Frontal cortex (tissue), 4 donors: ENCODE data around the gene LEPROT. TPM values are rescaled to one million over a fixed set of nuclear protein-coding genes. Genes with fewer than 3 reads are reported as not detected.

ENCODE experiments used
- DNase-seq, 2 donors: peaks; one replicate each; pipeline ENCODE4 v3.0.0; 2012; ENCODE audit warnings: low spot score in 2 of 2
- FAIRE-seq: peaks from 2 replicates; lab custom pipeline; 2012; peaks lifted over from hg19 to GRCh38; lab: Jason Lieb, UNC
- small RNA-seq: library from RNA; depleted of rRNA; stranded (forward); fragments of <200 nt; gene quantifications from one replicate; pipeline ENCODE3, GENCODE V24; 2014
- total RNA-seq: library from RNA; depleted of rRNA; stranded (reverse); fragments of >200 nt; gene quantifications from one replicate; pipeline ENCODE4 v1.2.3, GENCODE V29; 2014
- donor health status: control.
- donor health status: control.
- donor health status: control.

LEPROT gene
- total RNA-seq, 1 donor from 2014 or later: 13.5 TPM

- DNase-seq (no peak), FAIRE-seq (no peak)
Measured at GRCh38 chr1:65469889-65470340, 49.4 kb downstream of the LEPROT start.

- FAIRE-seq (no peak), DNase-seq (no peak)
Measured at GRCh38 chr1:65470766-65471165, 50.3 kb downstream of the LEPROT start.

- FAIRE-seq (no peak), DNase-seq (no peak)
Measured at GRCh38 chr1:65471213-65471833, 50.9 kb downstream of the LEPROT start.

DNA sequence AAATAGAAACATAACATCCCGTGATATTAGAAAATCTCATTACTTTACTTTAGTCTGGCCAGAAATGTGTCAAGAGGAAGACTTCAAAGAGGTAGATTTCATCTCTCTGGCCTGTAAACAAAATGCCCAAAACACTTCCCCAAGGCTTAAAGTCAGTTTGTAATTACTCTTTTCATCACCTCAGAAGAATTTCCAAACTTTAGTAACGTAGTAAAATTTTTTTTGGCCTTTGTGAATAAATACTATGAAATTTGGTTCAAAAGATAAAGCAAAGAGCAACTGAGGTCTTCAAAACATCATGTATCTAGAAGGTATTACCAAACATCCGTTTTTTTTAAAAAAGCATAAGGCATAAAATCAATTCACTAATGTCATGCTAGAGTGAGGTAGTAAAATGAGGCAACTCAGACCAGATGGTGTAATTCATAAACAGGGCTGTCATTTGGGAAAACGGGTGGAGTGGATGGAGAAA lies 51.4 kb downstream of the LEPROT start:
- FAIRE-seq: no peak
- DNase-seq: no peak

DNA sequence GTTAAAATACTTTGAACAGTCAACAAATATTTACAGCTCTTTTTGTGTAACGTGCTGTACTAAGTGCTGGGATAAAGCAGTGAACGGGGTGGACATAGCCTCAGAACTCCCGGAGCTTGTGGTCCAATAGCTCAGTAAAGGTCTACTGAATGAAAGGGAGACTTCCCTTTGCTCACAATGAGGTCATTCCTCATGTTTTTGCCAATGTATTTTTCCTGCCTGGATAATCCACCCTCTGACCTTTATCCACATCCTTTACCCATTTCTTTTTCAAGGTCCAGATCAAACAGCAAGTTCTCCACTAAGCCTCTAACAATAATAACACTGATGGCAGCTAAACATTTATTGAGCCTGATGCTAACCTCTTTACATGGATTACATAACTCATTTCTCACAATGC lies 55.9 kb downstream of the LEPROT start:
- FAIRE-seq: no peak

DNA sequence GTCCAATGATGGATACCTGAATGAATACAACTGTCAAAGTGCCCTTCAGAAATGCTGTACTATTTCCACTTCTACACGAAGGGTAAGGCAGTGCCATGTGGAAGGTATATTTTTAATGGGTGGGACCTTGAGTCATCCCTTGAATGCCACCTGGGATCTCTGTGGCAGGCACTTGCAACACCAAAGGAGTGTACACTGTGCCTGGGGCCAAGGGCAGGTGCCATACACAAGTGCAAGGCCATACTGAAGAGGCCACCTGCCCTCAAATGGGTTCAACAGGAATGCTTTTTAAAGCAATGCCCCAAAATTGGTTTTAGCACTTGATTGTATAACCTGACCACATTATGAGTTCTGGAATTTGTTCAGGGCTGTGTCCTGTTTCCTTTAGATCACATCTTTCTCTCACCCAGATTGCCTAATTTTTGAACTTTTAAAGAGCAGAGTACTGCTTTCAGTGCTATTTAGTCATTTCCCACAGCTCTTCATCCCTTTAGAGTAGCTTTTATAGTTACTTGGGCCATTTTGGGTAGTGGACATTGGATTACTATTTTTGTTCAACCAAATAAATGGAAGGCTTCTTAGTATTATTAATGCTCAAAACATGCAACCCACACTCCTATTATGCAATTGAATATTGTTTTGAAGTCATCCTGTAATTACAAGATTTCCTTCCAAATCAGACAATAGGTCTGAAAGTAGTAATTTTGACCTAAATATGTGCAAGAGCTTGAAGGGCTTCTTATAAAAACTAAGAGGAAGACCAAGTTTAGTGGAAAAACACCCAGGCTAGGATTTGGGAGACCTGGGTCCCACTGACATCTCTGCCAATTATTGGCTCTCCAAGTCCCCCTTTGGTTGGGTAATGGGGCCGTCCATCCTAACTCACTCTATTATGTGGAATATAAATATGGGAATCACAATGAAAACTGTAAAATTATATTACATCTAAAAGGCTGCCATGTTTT lies 57.2 kb downstream of the LEPROT start:
- no peak for FAIRE-seq

More for the DNA sequence above, 55.9 kb downstream of the LEPROT start:
- no peak for DNase-seq

GRCh38 chr1:65478379-65479026 lies 58.0 kb downstream of the LEPROT start:
- FAIRE-seq (no peak), DNase-seq (no peak)

More for the DNA sequence above, 57.2 kb downstream of the LEPROT start:
- DNase-seq: no peak

DNA sequence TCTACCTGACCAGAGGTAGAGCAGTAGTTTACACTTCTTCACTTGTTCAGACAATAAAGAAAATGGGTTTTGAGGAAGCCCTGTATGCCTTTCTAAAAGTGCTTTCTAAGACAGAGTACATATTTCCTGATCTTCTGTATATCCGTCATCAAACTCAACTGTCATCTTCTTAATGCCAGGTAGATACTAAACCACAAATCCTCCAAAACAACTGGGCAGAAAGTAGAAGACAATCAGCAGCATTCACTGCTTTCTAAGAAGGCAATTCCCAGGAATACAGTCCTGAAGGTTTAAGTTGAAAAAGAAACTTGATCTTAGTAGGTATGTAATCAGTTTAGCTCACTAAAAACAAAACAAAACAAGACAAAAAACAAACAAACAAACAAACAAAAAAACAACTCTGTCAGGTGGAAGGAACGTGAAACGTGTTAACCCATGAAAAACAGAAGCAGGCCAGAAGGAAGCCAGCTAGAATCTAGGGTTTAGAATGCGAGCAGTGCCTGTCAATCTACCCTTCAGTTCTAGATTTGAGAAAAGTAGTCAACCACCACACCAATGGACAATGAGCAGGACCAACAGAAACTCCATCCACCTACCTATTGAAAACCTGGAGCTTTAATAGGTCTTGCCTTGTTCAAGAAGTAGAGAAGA lies 59.2 kb downstream of the LEPROT start:
- FAIRE-seq (no peak), DNase-seq (no peak)

GRCh38 chr1:65480684-65481405 lies 60.4 kb downstream of the LEPROT start:
- DNase-seq: no peak
- FAIRE-seq: no peak

- DNase-seq: no peak
- FAIRE-seq: no peak
Measured at GRCh38 chr1:65483993-65484754, 63.7 kb downstream of the LEPROT start.

Small RNA genes lying within 50 kb of the gene (small RNA-seq; reads per million reads assigned to genes)
- gene RNU2-15P: not detected

Other genes with a start within 250 kb of the LEPROT start
- 120 TPM for gene DNAJC6, start 111.1 kb upstream of the LEPROT start, total RNA-seq
- gene LEPR, start within 50 bp of the LEPROT start, total RNA-seq: 9.8 TPM